ENCODE data around the gene NGFR.

Gene NGFR

DNA sequence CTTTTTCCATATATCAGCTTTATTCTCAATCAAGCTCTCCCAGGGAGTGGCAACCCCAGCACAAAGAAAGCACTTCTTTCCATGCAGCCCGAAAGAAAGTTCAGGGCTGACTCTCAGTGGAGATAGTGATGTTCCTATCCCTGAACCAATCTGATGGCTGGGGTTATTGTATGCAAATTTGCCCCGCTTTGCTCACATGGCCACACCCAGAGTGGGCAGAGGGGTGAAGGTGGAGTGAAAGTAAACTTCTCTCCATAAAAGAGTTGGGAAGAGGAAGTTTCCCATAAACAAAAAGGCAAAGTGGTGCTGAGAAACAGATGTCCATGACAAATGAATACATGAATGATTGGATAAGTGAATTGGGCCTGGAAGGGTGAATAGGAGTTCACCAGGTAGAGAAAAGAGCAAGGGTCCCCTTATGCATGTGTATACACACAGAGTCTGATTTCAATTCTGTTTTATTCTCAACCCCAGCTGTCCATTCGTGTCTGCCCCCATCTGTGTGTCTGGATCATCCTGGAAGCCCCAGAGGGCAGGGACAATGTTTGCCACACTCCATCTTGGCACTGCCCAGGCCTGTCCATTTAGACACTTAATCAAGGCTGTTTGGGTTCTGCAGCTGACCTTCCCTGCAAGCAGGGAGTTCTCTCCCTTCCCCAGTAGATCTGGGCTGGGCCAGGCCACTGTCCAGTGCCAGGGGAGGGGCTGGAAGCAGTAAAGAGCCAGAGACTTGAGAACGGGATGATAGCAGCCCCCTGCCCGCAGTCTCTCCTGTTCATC lies 14.1 kb upstream of the NGFR start:
- no peak for DNase-seq
- in situ Hi-C loops (cut with HindIII; ENCODE audit: low pct_ligation_motif_present, low sequenced_read_pairs): no loop called here
- H3K27me3 ChIP-seq (replicated peaks): peaks cover 30% of the 10 kb centered on the region

GRCh38 chr17:49482144-49482817 lies 12.8 kb upstream of the NGFR start:
- no peak for DNase-seq
- in situ Hi-C loops (cut with HindIII; ENCODE audit: low pct_ligation_motif_present, low sequenced_read_pairs): no loop called here

More for the DNA sequence above, 14.1 kb upstream of the NGFR start:
- TF ChIP-seq, protein P1, sequence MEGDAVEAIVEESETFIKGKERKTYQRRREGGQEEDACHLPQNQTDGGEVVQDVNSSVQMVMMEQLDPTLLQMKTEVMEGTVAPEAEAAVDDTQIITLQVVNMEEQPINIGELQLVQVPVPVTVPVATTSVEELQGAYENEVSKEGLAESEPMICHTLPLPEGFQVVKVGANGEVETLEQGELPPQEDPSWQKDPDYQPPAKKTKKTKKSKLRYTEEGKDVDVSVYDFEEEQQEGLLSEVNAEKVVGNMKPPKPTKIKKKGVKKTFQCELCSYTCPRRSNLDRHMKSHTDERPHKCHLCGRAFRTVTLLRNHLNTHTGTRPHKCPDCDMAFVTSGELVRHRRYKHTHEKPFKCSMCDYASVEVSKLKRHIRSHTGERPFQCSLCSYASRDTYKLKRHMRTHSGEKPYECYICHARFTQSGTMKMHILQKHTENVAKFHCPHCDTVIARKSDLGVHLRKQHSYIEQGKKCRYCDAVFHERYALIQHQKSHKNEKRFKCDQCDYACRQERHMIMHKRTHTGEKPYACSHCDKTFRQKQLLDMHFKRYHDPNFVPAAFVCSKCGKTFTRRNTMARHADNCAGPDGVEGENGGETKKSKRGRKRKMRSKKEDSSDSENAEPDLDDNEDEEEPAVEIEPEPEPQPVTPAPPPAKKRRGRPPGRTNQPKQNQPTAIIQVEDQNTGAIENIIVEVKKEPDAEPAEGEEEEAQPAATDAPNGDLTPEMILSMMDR (IDR thresholded peaks at IDR 0.05; ENCODE audit: low read depth, low read length, missing control alignments): no peak
- Histone ChIP-seq H3K4me3 (ENCODE audit: low read depth, low read length) (no peak overlapping the region), H3K27ac (no peak overlapping the region), H3K36me3 (replicated peaks) (no peaks in the 10 kb centered on the region)

GRCh38 chr17:49483599-49484509 lies 11.2 kb upstream of the NGFR start:
- H3K27me3 ChIP-seq (replicated peaks): peaks cover 22% of the 10 kb centered on the region
- TF ChIP-seq, protein P1 (IDR thresholded peaks at IDR 0.05; ENCODE audit: low read depth, low read length, missing control alignments): no peak
- no peak for DNase-seq
- no peak overlapping the region for H3K27ac ChIP-seq
- H3K36me3 ChIP-seq (replicated peaks): no peaks in the 10 kb centered on the region
- in situ Hi-C loops (cut with HindIII; ENCODE audit: low pct_ligation_motif_present, low sequenced_read_pairs): no loop called here
- H3K4me3 ChIP-seq (ENCODE audit: low read depth, low read length): no peak overlapping the region

More at GRCh38 chr17:49482144-49482817, 12.8 kb upstream of the NGFR start:
- no peak overlapping the region for H3K4me3 ChIP-seq (ENCODE audit: low read depth, low read length)
- H3K36me3 ChIP-seq (replicated peaks): no peaks in the 10 kb centered on the region
- peaks cover 24% of the 10 kb centered on the region for H3K27me3 ChIP-seq (replicated peaks)
- no peak overlapping the region for H3K27ac ChIP-seq
- TF ChIP-seq, protein P1 (IDR thresholded peaks at IDR 0.05; ENCODE audit: low read depth, low read length, missing control alignments): no peak

DNA sequence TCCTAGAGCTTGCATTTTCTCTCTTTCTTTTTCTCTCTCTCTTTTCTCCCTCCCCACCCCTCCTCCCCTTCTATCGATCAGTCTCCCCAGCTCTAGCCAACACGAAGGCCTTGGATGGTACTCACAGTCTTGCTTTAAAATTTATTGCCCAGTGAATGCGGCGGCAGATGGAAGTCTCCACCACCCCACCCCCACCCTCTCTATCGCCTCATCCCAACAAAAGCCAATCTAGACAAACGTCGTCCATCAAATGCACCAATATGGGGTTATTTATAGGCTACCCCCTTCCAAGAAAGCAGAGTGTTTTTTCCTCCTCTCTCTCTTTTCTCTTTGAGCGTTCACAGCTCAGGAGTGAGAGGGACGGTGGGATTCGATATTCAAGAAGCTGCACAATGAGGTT lies 10.5 kb upstream of the NGFR start:
- TF ChIP-seq, protein P1 (IDR thresholded peaks at IDR 0.05; ENCODE audit: low read depth, low read length, missing control alignments): no peak
- Histone ChIP-seq H3K4me3 (ENCODE audit: low read depth, low read length) (no peak overlapping the region), H3K36me3 (replicated peaks) (no peaks in the 10 kb centered on the region), H3K27me3 (replicated peaks) (peaks cover 16% of the 10 kb centered on the region), H3K27ac (no peak overlapping the region)
- DNase-seq: no peak
- in situ Hi-C loops (cut with HindIII; ENCODE audit: low pct_ligation_motif_present, low sequenced_read_pairs): no loop called here

- TF ChIP-seq, protein P1 (IDR thresholded peaks at IDR 0.05; ENCODE audit: low read depth, low read length, missing control alignments): no peak
- in situ Hi-C loops (cut with HindIII; ENCODE audit: low pct_ligation_motif_present, low sequenced_read_pairs): no loop called here
- Histone ChIP-seq H3K36me3 (replicated peaks) (no peaks in the 10 kb centered on the region), H3K4me3 (ENCODE audit: low read depth, low read length) (no peak overlapping the region), H3K27ac (no peak overlapping the region), H3K27me3 (replicated peaks) (peaks cover 12% of the 10 kb centered on the region)
- DNase-seq: no peak
These were observed 9.0 kb upstream of the NGFR start for GRCh38 chr17:49486012-49486641.

Data from brain microvascular endothelial cell (primary cell).